ENCODE measurements around the gene IFT52.

IFT52 gene

DNA sequence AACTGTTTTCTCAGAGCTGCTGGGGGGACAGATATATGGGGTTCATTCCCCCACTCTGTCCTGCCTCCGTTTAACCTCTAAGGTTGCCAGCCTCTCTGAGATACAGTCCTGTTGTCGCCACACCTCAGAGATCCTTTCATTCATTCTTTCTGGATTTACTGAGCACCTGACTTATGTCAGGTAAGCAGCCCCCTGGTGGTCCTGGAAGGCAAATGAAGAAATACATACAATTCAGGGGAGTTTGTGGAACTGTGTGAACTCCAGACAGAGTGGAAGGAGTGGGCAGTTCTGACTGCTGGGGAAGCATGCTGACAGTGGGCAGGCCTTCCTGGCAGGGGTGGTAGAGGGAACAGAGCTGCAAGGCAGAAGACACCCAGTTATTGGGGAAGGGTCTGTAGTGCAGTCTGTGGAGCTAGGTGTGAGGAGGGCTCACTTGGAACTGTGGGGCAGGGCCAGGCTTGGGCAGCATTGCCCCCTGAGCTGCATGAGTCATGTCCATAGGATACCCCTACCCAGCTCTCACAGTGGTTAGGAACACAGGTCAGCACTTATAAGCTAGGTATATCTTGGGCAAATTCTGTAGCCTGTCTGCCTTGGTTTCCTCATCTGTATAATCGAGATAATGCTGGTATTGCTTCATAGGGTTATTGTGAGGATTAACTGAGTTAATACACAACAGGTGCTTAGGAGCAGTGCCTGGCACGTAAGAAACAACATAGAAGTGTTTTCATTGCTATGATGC, 44.7 kb upstream of the IFT52 start:
- no peak for DNase-seq (ENCODE audit: extremely low spot score)
- CTCF ChIA-PET: interaction anchor here (0.9 to 1.3 kb wide), 7 partner anchors 8 to 534 kb away, joined by 3 to 7 read pairs (median 4); no protein-coding TSS in a partner anchor
- POLR2A ChIA-PET: interaction anchor here (0.6 kb wide), 1 partner anchor 96 kb away, joined by 3 read pairs; no protein-coding TSS in a partner anchor
- TF ChIP-seq, protein P1, sequence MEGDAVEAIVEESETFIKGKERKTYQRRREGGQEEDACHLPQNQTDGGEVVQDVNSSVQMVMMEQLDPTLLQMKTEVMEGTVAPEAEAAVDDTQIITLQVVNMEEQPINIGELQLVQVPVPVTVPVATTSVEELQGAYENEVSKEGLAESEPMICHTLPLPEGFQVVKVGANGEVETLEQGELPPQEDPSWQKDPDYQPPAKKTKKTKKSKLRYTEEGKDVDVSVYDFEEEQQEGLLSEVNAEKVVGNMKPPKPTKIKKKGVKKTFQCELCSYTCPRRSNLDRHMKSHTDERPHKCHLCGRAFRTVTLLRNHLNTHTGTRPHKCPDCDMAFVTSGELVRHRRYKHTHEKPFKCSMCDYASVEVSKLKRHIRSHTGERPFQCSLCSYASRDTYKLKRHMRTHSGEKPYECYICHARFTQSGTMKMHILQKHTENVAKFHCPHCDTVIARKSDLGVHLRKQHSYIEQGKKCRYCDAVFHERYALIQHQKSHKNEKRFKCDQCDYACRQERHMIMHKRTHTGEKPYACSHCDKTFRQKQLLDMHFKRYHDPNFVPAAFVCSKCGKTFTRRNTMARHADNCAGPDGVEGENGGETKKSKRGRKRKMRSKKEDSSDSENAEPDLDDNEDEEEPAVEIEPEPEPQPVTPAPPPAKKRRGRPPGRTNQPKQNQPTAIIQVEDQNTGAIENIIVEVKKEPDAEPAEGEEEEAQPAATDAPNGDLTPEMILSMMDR (IDR thresholded peaks at IDR 0.05; ENCODE audit: control extremely low read depth, extremely low read depth, low read depth, missing control alignments): no peak

DNA sequence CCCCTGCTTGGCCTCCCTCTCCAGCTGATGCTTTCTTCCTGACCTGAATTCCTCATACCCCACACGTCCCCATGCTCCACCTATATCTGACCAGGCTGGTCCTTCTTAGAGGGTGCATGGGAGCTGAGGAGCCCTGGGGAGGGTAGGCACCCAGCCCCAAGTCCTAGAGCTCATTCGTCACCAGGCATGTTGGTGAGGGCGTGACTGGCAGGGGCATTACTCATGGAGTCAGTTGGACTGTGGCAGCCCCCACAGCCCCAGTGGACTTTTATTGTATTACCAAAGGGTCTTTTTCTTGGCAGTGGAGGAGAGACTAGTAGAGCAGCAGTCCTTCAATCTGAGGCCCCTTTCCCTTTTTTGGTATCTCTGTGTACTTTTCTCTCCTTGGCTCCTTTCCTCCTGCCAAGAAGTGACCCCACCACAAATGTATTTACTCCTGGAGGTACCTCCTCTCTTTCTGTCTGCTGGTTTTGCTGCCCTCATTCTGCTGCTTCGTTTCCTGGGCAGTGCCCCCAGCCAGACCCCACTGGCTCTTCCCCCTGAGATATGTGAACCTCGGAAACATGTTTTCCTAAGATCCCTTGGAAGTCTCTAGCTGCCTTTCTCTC, 42.4 kb upstream of the IFT52 start:
- ChIA-PET CTCF (interaction anchor here (1.0 to 3.1 kb wide), 2 partner anchors 8 to 10 kb away, joined by 3 to 16 read pairs; no protein-coding TSS in a partner anchor), POLR2A (no interaction called here)
- DNase-seq (ENCODE audit: extremely low spot score): no peak
- TF ChIP-seq, protein P1 (IDR thresholded peaks at IDR 0.05; ENCODE audit: control extremely low read depth, extremely low read depth, low read depth, missing control alignments): no peak

DNA sequence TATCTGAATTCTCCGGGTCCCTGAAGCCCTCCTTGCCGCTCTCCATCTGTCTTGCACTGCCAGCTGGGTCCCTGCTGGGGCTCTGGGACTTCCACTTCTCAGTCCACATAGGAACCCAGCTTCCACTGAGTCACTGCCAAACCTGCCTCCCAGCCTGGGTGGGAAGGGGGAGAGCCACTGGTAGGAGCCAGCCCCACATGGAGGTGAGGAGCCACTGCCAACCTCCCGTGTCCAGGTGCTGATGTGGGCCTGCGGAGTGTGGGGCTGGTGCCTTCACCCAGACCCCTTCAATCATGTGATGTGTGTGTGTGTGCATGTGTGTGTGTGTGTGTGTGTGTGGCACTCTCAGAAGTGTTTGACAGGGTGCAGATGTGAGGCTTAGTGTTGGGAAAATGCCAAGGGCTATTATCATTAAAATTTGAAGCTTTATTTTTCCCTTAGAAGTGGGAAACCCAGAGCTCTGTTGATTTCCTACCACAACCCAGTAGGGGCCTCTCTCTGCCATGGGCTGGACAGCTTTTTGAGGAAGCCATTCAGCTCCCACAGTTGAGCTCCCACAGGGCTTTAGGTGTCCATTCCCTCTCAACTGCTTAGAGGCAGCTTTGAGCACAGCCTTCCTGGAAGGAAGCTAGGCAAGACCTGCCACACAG, 41.2 kb upstream of the IFT52 start:
- no peak for DNase-seq (ENCODE audit: extremely low spot score)
- TF ChIP-seq, protein P1 (IDR thresholded peaks at IDR 0.05; ENCODE audit: control extremely low read depth, extremely low read depth, low read depth, missing control alignments): no peak
- POLR2A ChIA-PET: no interaction called here
- CTCF ChIA-PET: interaction anchor here (0.7 to 3.1 kb wide), 4 partner anchors 10 to 42 kb away, joined by 3 to 16 read pairs (median 3); partner anchors contain the start of gene L3MBTL1

DNA sequence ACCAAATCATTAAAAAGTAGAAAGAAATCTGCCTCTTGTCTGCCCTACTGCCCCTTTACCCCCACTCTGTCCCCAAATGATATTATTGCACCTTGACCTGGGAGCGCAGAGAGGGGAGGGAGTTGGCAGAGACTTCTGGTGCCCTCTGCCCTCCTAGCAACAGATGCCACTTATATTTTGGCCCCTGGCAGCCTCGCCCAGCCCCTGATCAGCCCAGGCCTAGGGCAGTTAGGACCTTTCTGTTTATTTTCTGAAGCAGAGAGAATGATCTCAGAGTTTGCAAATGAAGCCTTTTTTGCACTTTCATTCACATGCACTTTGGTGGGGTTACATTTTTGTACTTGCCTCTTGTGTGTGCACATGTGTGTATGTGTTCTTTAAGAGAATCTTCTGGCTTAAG, 40.3 kb upstream of the IFT52 start:
- POLR2A ChIA-PET: no interaction called here

DNA sequence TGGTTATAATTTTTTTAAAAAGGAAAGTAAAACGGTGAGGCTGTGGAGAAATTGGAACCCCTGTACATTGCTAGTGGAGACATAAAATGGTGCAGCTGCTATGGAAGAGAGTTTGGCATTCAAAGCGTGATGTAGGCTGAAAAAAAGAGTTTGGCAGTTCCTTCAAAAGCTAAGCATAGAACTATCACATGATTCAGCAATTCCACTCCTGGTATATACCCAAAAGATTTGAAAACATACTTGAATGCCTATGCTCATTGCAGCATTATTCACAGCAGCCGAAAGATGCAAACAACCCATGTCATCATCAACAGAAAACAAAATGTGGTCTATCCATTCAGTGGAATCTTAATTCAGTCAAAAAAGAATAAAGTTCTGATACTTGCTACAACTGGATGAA, 36.4 kb upstream of the IFT52 start:
- ChIA-PET CTCF (no interaction called here), POLR2A (no interaction called here)
- DNase-seq (ENCODE audit: extremely low spot score): no peak
- TF ChIP-seq, protein P1 (IDR thresholded peaks at IDR 0.05; ENCODE audit: control extremely low read depth, extremely low read depth, low read depth, missing control alignments): no peak

More for the DNA sequence above, 40.3 kb upstream of the IFT52 start:
- CTCF ChIA-PET: interaction anchor here (0.7 to 3.1 kb wide), 3 partner anchors 12 to 43 kb away, joined by 3 to 16 read pairs (median 3); partner anchors contain the start of gene L3MBTL1
- TF ChIP-seq, protein P1 (IDR thresholded peaks at IDR 0.05; ENCODE audit: control extremely low read depth, extremely low read depth, low read depth, missing control alignments): no peak
- DNase-seq (ENCODE audit: extremely low spot score): no peak

DNA sequence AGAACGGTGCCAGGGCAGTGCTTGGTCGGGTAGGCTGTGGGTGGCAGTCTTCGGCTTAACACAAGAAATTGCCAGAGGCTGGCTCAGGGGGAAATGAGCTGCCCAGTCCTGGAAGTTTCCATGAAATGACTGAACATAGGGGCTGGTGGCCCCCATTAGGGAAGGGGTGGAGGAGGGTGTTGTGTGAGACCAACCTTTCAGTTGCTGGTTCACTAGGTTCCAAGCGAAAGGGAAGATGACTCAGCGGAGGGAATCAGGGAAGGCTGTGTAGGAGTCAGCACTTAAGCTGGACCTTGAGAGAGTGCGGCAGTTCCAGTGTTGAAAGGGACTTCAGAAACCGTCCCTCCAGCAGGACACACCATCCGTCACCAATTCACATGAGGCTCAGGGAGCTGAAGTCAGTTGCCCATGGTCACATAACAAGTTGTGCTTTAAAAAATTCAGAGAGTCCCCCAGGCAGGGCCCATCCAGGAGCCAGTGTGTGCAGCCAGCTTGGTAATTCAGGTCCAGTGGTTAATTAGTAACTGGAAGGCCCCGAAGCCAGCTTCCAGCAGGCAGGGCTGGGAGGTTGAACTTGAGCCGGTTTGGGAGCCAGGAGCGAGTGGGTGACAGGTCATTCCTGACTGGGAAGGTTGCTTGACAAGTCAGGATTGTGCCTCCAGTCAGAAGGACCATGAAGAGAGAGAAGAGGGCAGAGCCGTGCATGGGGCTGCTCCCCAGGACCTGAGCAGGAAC, 32.2 kb upstream of the IFT52 start, which contains the start of gene SGK2:
Gene SGK2 (plus strand): TSS at position 616 of the 735 bp plus-strand sequence. CDS start 7,469 bp downstream, outside the sequence.
- TF ChIP-seq, protein P1 (IDR thresholded peaks at IDR 0.05; ENCODE audit: control extremely low read depth, extremely low read depth, low read depth, missing control alignments): no peak
- DNase-seq (ENCODE audit: extremely low spot score): no peak
- ChIA-PET CTCF (interaction anchor here (0.8 to 4.6 kb wide), 6 partner anchors 11 to 524 kb away, joined by 3 to 30 read pairs (median 4); no protein-coding TSS in a partner anchor), POLR2A (no interaction called here)

Measured in GM10248 (cell line).